Activated naive CD4-positive, alpha-beta T cell (primary cell): ENCODE data around the gene SLC13A1.
"Not testable (repeated sequence)": the region's sequence is repeated elsewhere in the genome, so short reads cannot be mapped to it uniquely, and the experiment has no call there.

Experiments
- DNase-seq, 4 experiments: peaks; one replicate each; lab custom pipeline; 2025; lab: John Stamatoyannopoulos, UW

Gene SLC13A1, protein sequence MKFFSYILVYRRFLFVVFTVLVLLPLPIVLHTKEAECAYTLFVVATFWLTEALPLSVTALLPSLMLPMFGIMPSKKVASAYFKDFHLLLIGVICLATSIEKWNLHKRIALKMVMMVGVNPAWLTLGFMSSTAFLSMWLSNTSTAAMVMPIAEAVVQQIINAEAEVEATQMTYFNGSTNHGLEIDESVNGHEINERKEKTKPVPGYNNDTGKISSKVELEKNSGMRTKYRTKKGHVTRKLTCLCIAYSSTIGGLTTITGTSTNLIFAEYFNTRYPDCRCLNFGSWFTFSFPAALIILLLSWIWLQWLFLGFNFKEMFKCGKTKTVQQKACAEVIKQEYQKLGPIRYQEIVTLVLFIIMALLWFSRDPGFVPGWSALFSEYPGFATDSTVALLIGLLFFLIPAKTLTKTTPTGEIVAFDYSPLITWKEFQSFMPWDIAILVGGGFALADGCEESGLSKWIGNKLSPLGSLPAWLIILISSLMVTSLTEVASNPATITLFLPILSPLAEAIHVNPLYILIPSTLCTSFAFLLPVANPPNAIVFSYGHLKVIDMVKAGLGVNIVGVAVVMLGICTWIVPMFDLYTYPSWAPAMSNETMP

DNA sequence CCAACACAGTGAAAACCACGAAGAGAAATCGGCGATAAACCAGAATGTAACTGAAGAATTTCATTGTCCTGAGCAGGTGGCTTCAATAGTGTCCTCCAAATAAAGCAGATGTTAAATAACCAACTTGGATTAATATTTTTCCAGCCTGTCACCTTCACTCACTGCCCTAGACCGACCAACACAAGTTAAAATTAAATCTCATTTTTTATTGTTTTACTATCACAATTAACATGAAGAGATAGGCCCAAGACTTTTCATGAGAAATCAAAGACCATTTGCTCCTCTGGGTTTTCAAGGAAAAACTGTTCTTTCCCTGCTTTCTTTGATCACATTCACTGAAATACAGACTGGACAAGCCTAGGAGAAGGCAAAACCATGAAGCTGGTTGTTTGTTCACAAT, at the start of gene SLC13A1:
Gene SLC13A1, minus strand, starts transcription at position 87 of the 400 bp plus-strand sequence. Its CDS starts 23 bp downstream, at position 64.
- DNase-seq: no peak

- no peak for DNase-seq
Measured at GRCh38 chr7:123244768-123245167, 45.0 kb upstream of the SLC13A1 start.

DNA sequence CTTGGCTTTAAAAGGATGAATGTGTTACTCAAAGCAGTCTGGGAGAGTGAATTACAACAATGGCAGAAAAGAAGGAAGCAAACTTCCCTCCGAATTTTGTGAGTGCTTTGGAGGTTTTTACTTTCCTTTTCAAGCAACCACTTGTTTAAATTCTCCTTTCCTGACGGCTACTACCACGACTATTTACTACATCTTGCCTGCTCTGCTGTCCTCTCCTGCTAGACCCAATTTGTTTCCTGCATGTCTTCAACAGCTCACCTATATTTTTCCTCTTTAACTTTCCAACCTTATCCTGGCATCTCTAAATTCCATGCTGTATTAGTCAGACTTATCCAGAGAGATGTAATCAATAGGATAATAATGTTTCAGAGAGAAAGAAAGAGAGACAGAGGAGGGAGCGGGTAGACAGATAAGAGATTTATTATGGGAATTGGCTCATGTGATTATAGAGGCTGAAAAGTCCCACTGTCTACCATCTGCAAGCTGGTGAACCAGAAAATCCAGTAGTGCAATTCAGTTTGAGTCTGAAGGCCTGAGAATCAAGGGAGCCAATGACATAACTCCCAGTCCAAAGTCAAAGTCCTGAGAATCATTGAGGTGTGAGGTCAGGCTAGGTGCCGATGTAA, 42.8 kb upstream of the SLC13A1 start:
- no peak for DNase-seq

DNA sequence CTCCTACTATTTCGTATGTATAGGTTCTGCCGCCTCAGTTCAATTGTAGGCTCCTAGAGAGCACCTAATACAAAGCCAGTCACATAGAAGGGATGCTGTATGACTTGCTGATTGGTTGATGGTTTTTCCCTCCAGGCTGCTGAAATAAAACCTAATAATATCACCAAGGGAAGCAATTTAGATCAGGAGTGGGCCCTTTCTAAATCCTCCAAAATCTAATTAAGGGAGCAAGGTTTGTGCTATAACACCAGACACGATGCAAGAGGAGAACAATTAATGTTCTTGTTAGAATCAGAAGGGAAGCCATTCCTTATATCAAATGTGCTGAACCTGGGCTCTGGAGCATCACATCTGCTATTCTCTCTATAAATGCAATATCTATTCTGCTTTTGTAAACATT, 42.0 kb upstream of the SLC13A1 start:
- DNase-seq: no peak

- no peak for DNase-seq
Measured at GRCh38 chr7:123231021-123232000, 31.5 kb upstream of the SLC13A1 start.

DNA sequence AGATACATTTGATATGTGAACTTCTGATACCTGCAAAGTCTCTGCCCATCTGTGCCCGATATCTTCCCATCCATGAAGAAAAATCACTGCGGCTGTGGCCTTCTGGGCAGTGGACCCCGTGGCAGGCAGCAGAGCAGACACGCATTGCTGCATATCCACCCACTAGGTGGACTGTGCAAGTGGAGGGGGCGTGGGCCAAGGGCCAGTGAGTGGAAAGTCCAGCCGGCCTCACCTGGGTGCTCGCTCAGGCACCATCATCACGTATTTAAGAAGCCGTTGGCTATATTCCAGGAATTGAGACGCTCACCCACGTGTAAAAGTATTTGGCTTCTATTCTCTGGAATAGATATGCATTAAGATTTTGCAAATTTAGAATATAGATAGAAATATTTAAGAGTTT, 30.8 kb upstream of the SLC13A1 start:
- no peak for DNase-seq

DNA sequence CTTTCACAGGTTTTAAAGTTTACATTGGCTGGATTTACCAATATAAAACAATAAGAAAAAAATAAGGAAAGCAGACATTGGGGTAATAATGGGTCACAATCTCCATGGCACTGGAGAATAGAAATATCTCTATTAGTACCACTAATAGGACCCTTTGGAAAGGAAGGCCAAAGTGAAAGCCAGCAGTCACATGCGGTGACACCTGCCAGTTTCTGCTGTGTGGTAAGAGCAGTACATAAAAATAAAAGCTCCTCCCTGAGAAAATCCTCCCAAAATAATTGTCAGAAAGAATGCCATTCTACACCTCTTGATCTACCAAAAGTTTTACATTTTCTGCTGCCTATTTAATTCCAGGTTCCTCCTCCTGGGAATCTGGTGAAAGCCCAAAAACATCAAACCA, 30.4 kb upstream of the SLC13A1 start:
- no peak for DNase-seq

GRCh38 chr7:123229426-123229825, 29.7 kb upstream of the SLC13A1 start:
- no peak for DNase-seq

DNA sequence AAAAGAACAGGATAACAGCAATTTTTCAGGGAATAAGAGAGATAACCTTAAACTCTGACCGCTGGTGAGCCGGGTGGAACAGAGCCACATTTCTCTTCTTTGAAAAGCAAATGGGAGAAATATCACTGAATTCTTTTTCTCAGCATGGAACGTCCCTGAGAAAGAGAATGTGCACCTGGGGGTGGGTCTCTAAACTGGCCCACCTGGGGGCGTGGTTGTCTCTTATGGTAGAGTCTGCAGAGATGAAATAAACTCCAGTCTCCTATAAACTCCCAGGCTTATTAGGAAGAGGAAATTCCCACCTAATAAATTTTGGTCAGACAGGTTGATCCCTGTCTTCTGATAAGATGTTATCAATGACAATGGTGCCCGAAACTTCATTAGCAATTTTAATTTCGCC, 27.9 kb upstream of the SLC13A1 start:
- not testable (repeated sequence) for DNase-seq

- no peak for DNase-seq
Measured at GRCh38 chr7:123220396-123220795, 20.6 kb upstream of the SLC13A1 start.

- DNase-seq: no peak
Measured at GRCh38 chr7:123218866-123219265, 19.1 kb upstream of the SLC13A1 start.

DNA sequence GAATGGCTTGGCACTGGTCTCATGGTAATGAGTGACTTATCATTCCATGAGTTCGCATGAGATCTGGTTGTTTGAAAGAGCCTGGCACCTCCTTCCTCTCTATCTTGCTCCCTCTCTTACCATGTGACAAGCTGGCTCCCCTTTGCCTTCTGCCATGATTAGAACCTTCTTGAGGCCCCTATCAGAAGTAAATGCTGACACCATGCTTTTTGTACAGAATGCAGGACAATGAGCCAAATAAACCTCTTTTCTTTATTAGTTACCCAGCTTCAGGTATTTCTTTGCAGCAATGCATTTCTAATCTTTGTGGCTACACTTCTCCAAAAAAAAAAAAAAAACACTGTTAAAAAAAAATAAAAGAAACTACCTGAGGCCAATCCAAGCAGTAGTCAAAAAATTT, 17.1 kb upstream of the SLC13A1 start:
- no peak for DNase-seq

- no peak for DNase-seq
Measured at GRCh38 chr7:123215350-123215749, 15.6 kb upstream of the SLC13A1 start.

GRCh38 chr7:123211545-123211944, 11.8 kb upstream of the SLC13A1 start:
- no peak for DNase-seq

GRCh38 chr7:123210986-123211385, 11.2 kb upstream of the SLC13A1 start:
- DNase-seq: no peak

DNA sequence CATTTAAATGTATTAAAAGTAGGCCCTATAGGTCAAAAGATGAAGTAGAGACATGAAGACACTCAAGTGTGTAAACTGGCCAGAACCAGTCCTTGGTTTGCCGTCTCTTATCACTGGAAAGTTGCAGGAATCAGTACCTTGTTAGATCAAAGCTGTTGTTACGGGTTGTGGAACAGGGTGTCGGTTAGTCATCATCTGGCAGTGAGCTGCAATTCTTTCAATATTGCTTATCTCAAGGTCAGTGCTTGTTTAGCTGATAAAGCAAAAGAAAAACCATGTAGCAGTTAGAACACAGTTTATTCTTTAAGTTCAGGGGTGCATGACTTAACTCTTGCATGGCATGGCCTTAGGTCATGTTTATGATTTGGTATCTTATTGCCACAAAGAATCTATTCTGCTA, 10.0 kb upstream of the SLC13A1 start:
- DNase-seq: no peak

DNA sequence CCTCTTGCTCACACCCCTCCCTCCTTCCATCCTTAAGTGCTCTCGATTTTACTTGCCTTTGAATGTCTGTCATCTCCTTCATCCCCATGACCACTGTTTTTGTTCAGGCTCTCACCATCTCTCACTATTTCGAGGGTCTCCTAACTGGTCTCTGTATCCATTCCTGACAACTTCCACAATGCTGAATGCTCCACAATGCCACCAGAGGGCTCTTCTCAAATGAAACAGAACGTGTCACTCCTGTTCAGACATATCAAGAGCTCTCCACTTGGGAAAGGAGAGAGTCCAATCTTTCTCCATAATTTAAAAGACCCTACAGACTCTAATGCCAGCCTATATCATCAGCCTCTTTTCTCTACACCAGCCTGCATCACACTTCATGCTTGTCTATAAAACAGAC, 9.0 kb upstream of the SLC13A1 start:
- DNase-seq: no peak

- no peak for DNase-seq
Measured at GRCh38 chr7:123204206-123204835, 4.6 kb upstream of the SLC13A1 start.

- DNase-seq: no peak
Measured at GRCh38 chr7:123201901-123202300, 2.1 kb upstream of the SLC13A1 start.

GRCh38 chr7:123198668-123199652, 809 bp downstream of the SLC13A1 start:
- DNase-seq: no peak
